CD4-positive, alpha-beta T cell treated with Interleukin-4 for 1 hour (primary cell): ENCODE measurements around the gene TRANK1.
A peak's percentile ranks its signal among the peaks of the same experiment; 100 is the strongest.
"Not testable (repeated sequence)": the region's sequence is repeated elsewhere in the genome, so short reads cannot be mapped to it uniquely, and the experiment has no call there.

Experiments used
- DNase-seq, 2 donors: peaks; one replicate each; pipeline ENCODE4 v3.0.0-alpha.2; 2020 to 2022

The TRANK1 gene

DNA sequence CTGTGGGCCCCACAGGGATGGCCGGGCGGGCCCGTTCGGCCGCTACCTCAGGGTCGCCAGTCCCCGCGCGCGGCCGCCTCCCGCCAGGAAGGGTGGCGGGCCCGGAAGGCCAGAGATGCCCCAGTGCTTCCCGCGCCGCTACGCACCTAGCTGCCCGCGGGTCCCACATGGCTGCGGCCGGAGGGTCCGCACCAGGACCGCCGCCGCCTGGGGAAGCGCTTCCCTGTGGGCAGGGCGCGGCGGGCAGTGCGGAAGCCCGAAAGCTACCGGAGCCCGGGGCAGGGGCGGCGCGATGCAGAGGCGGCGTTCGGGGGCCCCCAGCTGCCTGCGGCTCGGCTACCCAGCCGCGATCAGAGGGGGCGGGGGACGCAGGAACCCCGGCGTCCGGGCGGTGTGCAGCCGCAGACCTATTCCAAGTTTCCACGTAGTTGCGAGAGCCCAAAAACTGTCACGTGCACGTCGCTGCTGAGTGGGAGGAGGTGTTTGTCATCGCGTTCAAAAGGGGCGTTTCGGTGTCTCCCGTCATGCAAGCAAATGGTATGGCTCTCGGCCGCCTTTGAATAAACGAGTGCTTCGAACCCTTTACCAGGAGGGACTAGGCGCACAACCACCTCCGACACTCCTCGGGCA lies at the start of gene TRANK1:
Gene TRANK1, minus strand, starts transcription at position 414 of the 630 bp plus-strand sequence. Its CDS starts 245 bp downstream, at position 169.
- peak; percentile 85 to 86 for DNase-seq

DNA sequence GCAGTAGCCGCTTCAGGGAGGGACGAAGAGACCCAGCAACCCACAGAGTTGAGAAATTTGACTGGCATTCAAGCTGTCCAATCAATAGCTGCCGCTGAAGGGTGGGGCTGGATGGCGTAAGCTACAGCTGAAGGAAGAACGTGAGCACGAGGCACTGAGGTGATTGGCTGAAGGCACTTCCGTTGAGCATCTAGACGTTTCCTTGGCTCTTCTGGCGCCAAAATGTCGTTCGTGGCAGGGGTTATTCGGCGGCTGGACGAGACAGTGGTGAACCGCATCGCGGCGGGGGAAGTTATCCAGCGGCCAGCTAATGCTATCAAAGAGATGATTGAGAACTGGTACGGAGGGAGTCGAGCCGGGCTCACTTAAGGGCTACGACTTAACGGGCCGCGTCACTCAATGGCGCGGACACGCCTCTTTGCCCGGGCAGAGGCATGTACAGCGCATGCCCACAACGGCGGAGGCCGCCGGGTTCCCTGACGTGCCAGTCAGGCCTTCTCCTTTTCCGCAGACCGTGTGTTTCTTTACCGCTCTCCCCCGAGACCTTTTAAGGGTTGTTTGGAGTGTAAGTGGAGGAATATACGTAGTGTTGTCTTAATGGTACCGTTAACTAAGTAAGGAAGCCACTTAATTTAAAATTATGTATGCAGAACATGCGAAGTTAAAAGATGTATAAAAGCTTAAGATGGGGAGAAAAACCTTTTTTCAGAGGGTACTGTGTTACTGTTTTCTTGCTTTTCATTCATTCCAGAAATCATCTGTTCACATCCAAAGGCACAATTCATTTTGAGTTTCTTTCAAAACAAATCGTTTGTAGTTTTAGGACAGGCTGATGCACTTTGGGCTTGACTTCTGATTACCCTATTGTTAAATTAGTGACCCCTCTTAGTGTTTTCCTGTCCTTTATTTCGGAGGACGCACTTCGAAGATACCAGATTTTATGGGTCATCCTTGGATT lies 48.8 kb upstream of the TRANK1 start, which contains the start of gene MLH1:
Gene MLH1, plus strand, starts transcription at position 193 of the 958 bp plus-strand sequence. Its CDS starts 30 bp downstream, at position 223.
- DNase-seq = peak; percentile 100

DNA sequence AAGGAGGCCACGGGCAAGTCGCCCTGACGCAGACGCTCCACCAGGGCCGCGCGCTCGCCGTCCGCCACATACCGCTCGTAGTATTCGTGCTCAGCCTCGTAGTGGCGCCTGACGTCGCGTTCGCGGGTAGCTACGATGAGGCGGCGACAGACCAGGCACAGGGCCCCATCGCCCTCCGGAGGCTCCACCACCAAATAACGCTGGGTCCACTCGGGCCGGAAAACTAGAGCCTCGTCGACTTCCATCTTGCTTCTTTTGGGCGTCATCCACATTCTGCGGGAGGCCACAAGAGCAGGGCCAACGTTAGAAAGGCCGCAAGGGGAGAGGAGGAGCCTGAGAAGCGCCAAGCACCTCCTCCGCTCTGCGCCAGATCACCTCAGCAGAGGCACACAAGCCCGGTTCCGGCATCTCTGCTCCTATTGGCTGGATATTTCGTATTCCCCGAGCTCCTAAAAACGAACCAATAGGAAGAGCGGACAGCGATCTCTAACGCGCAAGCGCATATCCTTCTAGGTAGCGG lies 48.0 kb upstream of the TRANK1 start, which contains the start of gene EPM2AIP1:
Gene EPM2AIP1, minus strand, starts transcription at position 326 of the 520 bp plus-strand sequence. Its CDS starts 54 bp downstream, at position 272.
- no peak for DNase-seq

DNA sequence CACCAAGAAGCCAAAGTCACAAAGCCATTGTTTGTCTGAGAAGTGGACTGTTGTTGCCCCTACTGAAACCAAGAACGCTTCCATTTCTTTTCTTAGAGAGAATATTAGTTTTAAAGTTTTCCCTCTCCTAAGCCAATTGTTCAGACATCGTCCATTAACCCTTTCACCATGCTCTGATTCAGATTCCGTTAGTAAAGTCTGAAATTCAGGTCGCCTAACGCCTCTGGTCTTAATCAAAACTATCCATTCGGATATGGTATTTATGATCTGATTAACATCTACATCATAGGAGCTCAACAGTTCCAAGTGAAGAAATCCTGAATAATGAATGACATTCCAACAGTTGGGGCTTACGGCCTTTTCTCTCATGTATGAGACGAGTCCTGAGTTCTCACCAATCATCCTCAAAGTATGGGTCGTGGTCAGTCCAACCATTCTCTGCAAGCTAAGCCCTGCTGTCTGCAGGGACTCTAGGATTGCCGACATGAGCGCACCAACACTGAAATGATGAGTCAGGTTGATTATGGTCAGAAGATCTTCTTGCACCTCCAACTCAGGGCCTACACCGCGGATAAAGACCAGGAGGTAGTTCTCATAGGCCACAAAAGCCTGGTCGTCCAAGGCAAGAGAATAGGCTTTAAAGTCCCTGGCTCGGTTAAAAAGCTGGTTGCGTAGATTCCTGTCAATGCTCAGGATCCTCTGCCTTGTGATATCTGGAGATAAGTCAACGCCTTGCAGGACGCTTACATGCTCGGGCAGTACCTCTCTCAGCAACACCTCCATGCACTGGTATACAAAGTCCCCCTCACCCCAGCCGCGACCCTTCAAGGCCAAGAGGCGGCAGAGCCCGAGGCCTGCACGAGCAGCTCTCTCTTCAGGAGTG lies 47.3 kb upstream of the TRANK1 start:
- peak in 1 of 2 donors; percentile 19 for DNase-seq

DNA sequence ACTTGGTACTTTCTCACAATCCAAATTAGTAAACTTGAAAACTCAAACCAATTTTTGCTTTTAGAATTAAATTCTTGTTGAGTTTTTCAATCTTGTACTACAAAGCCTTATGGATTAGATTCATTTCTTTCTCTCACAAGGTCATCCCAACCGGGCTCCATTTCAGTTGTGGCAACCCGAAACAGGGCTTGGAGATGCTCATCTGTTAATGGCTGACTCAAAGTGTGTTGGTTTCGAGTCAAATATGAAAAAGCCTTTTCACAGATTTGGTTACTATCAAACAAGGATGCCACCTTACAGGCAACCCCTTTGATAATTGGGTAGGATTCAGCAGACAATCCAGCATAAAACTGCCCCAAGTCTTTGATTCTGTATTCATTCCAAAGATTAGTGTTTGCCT lies 46.3 kb upstream of the TRANK1 start:
- no peak for DNase-seq

DNA sequence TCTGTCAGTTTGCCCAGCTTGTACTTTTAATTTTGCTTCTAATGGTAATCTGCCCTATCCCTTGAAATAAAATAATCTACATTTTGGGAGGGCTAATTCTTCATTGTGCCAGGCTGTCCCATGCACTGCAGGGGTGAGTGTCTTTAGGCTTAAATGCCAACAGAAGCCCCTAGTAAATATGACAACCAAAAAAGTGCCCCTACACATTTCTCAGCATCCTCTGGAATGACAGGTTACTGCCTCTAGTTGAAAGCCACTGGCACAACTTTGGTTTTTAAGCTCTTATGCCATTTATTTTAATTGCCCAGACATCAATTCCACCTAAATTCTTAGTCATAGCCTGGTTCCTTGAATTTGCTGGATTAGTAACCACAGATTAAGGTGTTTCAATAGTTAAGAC lies 44.7 kb upstream of the TRANK1 start:
- no peak for DNase-seq

DNA sequence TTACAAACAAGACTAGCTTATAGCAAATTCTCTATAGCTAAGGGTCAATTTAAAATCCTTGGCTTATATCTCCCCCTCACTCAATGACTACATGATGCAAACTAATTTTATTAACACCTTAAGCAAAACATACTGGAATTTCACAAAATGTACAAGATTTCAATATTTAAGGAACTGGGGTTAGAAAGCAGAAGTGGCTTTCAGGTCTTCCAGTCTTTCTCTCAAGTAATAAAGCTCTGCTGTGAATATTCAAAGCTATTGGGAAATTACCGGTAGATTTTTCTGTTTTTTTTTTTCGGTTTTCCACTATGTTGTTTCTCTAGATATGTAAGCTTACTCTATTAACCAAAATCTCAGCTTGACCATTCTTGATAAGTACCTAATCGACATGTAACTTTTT lies 44.2 kb upstream of the TRANK1 start:
- no peak for DNase-seq

DNA sequence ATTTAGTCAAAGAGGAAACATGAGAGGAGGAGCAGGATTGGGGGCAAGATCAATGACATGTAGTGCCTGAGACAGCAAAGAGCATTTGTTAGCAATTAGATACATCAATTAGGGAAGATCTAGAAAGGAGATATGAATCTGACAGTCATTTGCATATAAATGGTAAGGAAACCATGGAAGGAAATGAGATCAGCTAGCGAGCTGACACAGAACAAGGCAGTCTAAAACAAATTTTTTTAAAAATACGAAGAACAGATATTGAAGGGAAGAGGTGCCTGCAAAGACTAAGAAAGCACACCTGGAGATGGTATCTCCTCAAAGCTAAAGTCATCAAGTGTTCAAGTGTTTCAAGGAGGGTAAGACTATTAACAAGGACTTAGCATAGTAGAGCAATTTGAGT lies 43.5 kb upstream of the TRANK1 start:
- peak in 1 of 2 donors; percentile 68 for DNase-seq

DNA sequence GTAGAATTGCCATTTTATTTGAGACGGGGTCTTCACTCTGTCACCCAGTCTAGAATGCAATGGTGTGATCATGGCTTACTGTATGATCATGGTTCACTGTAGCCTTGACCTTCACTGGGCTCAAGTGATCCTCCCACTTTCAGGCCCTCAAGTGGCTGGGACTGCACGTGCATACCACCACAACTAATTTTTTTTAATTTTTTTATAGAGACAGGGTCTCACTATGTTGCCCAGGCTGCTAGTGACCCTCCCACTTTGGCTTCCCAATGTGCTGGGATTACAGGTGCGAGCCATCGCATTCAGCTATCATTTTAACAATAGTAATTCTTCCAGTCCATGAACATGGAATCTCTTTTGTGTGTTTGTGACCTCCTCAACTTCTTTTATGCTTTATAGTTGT lies 36.2 kb upstream of the TRANK1 start:
- no peak for DNase-seq

DNA sequence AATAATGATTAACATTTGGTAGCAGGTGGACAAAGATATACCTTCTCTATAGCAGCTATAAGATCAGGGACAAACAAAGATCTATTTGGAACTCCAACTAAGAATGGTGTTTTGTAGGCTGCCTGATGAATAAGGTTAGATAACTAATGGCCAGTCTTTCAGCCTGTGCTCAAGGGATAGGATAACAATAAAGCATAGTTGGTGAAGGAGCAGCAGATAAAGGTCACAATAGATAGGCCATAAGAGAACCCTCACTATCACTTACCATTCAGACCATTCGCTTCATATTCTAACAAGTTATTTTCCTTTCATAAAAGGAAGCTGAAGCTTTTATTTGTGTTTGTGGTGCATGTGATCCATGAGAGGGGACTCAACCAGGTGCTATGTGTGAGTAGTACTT lies 28.3 kb upstream of the TRANK1 start:
- DNase-seq = no peak

DNA sequence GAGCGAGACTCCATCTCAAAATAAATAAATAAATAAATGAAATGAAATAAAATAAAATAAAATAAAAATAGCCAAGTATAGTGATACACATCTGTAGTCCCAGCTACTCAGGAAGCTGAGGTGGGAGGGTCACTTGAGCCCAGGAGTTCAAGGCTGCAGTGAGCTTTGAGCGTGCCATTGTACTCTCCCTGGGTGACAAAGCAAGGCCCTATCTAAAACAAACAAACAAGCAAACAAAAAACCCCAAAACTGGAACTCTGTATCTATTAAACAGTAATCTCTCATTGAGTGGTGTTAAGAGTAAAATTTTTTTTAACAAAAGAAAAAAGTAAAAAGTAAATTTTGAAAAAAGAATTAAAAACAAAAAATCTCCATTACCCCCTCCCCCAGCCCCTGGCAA lies 27.3 kb upstream of the TRANK1 start:
- DNase-seq = no peak

DNA sequence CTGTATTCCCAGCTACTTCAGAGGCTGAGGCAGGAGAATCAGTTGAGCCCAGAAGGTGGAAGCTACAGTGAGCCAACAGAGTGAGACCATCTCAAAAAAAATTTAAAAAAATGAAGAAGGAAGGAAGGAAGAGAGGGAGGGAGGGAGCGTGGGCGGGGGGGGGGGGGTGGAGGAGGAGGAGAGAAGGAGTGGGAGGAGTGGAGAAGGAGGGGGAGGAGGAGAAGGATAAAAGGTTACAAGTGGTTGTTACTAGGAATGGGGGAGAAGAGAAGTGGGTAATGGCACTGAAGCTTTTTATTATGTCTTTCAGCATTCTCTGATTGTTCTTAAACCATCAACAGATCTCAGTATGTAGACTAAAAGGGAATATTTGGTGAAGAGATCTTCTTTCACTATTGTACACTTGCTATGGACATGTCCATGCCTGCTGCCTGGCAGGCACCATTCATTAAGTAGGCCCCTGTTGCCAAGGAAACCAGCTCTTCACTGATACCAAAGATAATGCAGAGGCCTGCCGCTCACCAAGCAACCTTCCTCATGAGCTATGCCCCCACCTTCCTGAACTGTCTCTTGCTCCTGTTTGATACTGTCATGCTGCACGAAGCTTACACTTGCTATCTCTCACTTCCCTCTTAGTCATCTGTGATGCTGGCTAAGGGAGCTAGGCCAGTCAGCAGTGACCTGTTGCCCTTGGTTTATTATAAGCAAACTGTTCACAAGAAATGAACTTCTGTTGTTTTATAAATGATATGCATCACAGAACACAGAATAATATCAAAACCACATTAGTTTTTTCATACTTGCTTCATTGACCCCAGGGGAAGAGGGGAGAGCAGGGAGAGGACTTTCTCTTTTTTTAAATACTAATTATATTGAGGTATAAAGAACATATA lies 24.9 kb upstream of the TRANK1 start:
- DNase-seq = peak; percentile 71 to 83

DNA sequence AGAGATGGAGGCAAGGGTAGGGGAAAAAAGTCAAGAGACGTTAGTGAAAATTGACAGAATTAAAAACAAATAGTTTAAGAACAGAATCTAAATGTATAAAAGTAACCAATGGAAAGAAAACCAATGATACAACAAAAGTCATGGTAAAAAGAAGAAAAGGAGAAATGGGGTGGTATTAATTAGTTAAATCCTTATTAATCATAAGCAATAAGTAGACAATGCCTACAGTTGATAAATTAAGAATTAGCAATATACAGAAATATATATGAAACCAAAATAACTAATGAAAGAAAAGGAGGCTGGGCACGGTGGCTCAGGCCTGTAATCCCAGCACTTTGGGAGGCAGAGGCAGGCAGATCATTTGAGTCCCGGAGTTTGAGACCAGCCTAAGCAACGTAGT lies 24.2 kb upstream of the TRANK1 start:
- DNase-seq = no peak

DNA sequence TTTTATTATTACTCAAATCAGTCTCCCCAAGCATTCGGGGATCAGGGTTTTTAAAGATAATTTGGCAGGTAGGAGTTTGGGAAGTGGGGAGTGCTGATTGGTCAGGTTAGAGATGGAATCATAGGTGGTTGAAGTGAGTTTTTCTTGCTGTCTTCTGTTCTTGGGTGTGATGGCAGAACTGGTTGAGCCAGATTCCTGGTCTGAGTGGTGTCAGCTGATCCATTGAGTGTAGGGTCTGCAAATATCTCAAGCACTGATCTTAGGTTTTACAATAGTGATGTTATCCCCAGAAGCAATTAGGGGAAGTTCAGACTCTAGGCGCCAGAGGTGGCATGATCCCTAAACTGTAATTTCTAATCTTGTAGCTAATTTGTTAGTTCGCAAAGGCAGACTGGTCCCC lies 20.6 kb upstream of the TRANK1 start:
- no peak for DNase-seq

DNA sequence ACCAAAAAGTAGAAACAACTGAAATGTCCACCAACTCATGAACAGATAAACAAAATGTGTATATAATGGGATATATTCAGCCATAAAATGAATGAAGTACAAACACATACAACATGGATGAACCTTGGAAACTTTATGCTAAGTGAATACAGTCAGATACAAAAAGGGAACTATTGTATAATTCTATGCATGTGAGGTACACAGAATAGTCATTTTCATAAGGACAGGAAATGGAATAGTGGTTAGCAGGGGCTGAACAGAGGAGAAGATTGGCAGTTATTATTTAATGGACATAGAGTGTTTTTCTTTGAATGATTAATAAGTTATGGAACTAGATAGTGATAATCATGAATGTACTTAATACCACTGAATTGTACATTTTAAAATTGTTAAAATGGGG lies 20.0 kb upstream of the TRANK1 start:
- no peak for DNase-seq

DNA sequence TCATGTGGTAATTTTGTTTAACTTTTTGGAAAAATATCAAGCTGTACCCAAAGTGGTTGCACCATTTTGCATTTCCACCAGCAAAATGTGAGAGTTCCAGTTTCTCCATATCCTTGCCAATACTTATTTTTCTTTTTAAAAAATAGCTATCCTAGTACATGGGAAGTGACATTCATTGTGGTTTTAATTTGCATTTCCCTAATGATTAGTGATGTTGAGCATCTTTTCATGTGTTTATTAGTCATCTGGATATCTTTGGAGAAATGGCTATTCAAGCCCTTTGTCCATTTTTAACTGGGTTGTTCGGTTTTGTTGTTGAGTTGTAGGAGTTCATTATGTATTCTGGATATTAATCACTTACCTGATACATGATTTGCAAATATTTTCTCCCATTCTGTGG lies 19.5 kb upstream of the TRANK1 start:
- no peak for DNase-seq

DNA sequence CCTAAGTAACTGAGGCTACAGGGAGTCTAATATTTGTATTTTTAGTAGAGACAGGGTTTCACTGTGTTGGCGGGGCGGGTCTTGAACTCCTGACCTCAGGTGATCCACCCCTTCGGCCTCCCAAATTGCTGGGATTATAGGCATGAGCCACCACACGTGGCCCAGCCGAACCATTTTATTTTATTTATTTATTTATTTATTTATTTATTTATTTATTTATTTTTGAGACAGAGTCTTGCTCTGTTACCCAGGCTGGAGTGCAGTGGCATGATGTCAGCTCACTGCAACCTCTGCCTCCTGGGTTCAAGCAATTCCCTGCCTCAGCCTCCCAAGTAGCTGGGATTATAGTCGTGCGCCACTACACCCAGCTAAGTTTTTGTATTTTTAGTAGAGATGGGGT lies 18.2 kb upstream of the TRANK1 start:
- not testable (repeated sequence) for DNase-seq

DNA sequence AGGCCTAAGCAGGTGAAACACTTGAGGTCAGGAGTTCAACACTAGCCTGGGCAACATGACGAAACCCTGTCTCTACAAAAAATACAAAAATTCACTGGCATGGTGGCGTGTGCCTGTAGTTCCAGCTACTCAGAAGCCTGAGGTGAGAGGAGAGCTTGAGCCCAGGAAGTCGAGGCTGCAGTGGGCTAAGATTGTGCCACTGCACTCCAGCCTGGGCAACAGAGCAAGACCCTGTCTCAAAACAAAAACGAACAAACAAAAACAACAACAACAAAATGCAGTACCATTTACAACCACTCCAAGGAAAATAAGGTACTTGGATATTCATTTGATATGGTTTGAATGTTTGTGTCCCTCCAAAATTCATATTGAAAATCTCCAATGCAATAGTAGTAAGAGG lies 15.6 kb upstream of the TRANK1 start:
- DNase-seq = no peak

DNA sequence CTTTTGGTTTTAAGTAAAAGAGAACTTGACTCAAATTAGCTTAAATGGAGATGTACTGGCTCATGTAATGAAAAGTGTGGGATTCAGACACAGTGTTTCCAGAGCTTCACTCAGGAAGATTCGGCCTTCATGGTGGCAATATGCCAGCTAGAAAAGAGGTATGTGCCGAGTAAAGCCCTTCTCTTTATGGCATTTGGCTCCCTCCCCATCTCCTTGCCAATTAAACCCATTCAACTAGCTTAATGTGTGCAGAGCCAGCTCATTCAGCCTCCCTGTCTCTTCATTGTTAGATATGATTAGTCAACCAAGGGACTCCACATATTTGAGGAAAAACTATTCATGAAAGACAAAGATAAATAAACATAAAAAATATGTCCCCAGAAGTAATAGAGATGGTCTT lies 15.0 kb upstream of the TRANK1 start:
- DNase-seq = no peak

DNA sequence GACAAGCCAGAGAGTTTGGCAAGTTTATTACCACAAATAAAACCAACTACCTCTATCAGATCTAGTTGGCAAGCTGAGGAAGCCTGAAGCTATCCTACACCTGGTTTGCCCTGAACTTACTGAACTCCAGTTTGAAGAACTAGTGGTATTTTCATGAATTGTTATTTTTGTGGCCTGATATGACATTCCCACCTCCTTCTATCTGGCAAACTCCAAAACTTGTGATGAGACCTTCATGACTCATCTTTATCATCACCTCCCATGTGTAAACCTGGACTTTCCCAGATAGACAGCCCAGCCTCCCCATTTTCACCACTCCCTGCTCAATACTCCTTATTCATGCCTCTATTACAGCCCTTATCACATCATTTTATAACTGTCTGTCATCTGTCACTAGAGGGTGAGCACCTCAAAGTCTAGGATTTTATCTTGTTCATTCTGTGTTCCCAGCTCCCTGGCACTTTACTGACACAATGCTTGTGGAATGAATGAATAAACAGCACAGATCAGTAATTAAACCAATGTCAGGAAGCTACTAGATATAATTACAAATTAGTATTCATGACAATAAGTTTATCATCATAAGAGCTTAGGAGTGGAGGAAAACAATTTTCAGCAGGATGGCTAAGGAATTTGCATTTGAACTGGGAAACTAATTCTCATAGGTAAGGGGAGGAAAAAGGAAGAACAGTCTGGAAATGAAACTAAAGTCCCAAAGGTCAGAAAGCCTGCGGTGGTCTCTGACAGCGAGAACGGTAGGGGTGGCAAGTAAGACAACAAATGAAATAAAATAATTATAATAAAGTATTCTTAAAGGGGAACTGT lies 13.2 kb upstream of the TRANK1 start:
- DNase-seq = peak in 1 of 2 donors; percentile 16

DNA sequence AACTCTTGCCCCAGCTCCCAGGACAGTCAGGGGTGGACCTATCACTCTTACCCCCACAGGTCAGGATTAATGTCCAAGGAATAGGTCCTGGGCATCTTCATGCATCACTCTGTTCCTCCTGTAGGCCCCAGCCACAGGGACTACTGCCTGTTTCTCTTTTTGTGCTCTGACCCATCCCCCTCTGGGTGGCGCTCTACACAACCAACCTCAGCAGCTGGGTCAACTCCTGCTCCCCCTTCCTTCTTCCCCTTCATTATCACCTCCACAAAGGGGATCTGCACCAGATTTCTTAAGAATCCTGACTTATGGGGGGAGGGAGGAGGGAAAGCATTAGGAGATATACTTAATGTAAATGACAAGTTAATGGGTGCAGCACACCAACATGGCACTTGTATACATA lies 12.2 kb upstream of the TRANK1 start:
- DNase-seq = no peak
